K562 (cell line): ENCODE results near the gene SAMD4A. TPM values are rescaled to one million over a fixed set of nuclear protein-coding genes. Genes with fewer than 3 reads are reported as not detected.

Experiments
- BHLHE40 ChIP-seq: IDR thresholded peaks from 2 replicates; pipeline ENCODE4 v1.6.1; 2011; ENCODE audit warnings: low read length, improper control_type of control experiment
- CXXC5 ChIP-seq: fragments of 250-450 bp; sonication (Bioruptor Pico); IDR thresholded peaks from 2 replicates; pipeline ENCODE4 v1.8.0; 2022; ENCODE audit warnings: inconsistent platforms, mild to moderate bottlenecking, moderate library complexity
- ESRRA ChIP-seq: fragments of 450-650 bp; IDR thresholded peaks from 2 replicates; pipeline ENCODE4 v1.6.1; 2014; ENCODE audit warnings: low read depth, mild to moderate bottlenecking, moderate library complexity, borderline replicate concordance
- GABPA ChIP-seq: fragments of 200-800 bp; sonication (Bioruptor generic); conservative IDR thresholded peaks from 2 replicates; pipeline ENCODE4 v1.6.1; 2016; ENCODE audit warnings: low read depth, missing genetic modification characterization, missing compliant biosample characterization
- RBM14 ChIP-seq: fragments of 200-400 bp; formaldehyde crosslinking; IDR thresholded peaks from 2 replicates; pipeline ENCODE4 v1.6.1; 2018; ENCODE audit warnings: low read depth, mild to moderate bottlenecking, low read length, moderate library complexity, borderline replicate concordance; ENCODE audit not compliant: insufficient read depth
- ZKSCAN8 ChIP-seq: fragments of 200-800 bp; sonication (Bioruptor generic); IDR thresholded peaks from 2 replicates; pipeline ENCODE4 v1.6.1; 2016; ENCODE audit warnings: missing genetic modification characterization, missing compliant biosample characterization
- ZNF444 ChIP-seq: fragments of 250-450 bp; sonication (Bioruptor Pico); IDR thresholded peaks from 2 replicates; pipeline ENCODE4 v1.4.0; 2020; ENCODE audit warnings: mild to moderate bottlenecking, moderate library complexity
- ZNF699 ChIP-seq: fragments of 250-450 bp; sonication (Bioruptor Pico); IDR thresholded peaks from 2 replicates; pipeline ENCODE4 v1.8.0; 2021; ENCODE audit warnings: mild to moderate bottlenecking, moderate library complexity; ENCODE audit not compliant: insufficient replicate concordance
- polyA plus RNA-seq, 8 experiments: library from polyadenylated mRNA; depleted of rRNA in 4 of 8; stranded (reverse) in 5 of 8; unstranded in 3 of 8; fragments of >200 nt; fragmentation: Nextera tagmentation in 2 of 8; fragmentation: Illumina TruSeq in 1 of 8; extraction: Ambion mirVana in 2 of 8; extraction: Trizol in 1 of 8; gene quantifications; 2 replicates each; pipeline versions ENCODE4 v1.2.1 to v1.2.3, GENCODE V29; 2011 to 2014; ENCODE audit warnings: inconsistent platforms in 1 of 8, missing spikeins in 1 of 8
- total RNA-seq, 7 experiments: library from RNA; depleted of rRNA in 6 of 7; stranded (reverse); fragments of >200 nt in 6 of 7; fragmentation: Illumina TruSeq in 2 of 7; extraction: Trizol in 2 of 7; gene quantifications; 2 replicates each; pipeline versions ENCODE4 v1.2.1 to v1.2.3, GENCODE V29; 2011 to 2021; ENCODE audit warnings: low replicate concordance in 1 of 7
- TF ChIP-seq, protein P1 (sequence below): fragments of 450-650 bp; IDR thresholded peaks from 2 replicates; pipeline ENCODE4 v1.6.1; 2016; ENCODE audit warnings: mild to moderate bottlenecking
- TF ChIP-seq, protein P2 (sequence below), 2 experiments: IDR thresholded peaks in 1 of 2; conservative IDR thresholded peaks in 1 of 2; 2 replicates each; pipeline ENCODE4 v1.6.1; 2016; ENCODE audit warnings: low read depth in 2 of 2, mild to moderate bottlenecking in 1 of 2, missing compliant biosample characterization in 1 of 2, missing genetic modification characterization in 1 of 2, moderate library complexity in 1 of 2
- TF ChIP-seq, protein P3 (sequence below), 2 experiments: fragments of 450-650 bp in 1 of 2; sonication (generic) in 1 of 2; formaldehyde crosslinking in 1 of 2; IDR thresholded peaks in 1 of 2; conservative IDR thresholded peaks in 1 of 2; 2 replicates each; pipeline versions ENCODE4 v1.6.1 to v1.8.1; 2016 to 2023; ENCODE audit warnings: mild to moderate bottlenecking in 2 of 2, moderate library complexity in 2 of 2, inconsistent platforms in 1 of 2, missing genetic modification reagents in 1 of 2

The SAMD4A gene
- total and polyA plus RNA-seq, 9 of the 15 experiments (the other 6 are each of a cell fraction or from before 2014, with no cell fraction given), result 0.66 to 6.8 (median 3.3) TPM

DNA sequence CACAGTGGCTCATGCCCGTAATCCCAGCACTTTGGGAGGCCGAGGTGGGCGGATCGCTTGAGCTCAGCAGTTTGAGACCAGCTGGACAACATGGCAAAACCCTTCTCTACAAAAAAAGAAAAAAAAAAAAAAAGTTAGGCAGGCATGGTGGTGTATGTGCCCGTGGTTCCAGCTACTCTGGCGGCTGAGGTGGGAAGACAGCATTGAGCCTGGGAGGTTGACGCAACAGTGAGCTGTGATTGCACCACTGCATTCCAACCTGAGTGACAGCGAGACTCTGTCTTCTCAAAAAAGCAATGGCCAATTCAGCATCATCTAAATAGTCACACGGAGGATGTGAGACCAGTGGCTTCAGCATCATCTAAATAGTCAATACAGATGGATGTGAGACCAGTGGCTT is 10.4 kb upstream of the SAMD4A start (continued):
- no peak for TF ChIP-seq ESRRA
- no peak for TF ChIP-seq ZNF699
- no peak for TF ChIP-seq CXXC5 (CRISPR knock-in tag)
- no peak for TF ChIP-seq GABPA (tag)
- TF ChIP-seq RBM14, result no peak
- TF ChIP-seq, protein P1, sequence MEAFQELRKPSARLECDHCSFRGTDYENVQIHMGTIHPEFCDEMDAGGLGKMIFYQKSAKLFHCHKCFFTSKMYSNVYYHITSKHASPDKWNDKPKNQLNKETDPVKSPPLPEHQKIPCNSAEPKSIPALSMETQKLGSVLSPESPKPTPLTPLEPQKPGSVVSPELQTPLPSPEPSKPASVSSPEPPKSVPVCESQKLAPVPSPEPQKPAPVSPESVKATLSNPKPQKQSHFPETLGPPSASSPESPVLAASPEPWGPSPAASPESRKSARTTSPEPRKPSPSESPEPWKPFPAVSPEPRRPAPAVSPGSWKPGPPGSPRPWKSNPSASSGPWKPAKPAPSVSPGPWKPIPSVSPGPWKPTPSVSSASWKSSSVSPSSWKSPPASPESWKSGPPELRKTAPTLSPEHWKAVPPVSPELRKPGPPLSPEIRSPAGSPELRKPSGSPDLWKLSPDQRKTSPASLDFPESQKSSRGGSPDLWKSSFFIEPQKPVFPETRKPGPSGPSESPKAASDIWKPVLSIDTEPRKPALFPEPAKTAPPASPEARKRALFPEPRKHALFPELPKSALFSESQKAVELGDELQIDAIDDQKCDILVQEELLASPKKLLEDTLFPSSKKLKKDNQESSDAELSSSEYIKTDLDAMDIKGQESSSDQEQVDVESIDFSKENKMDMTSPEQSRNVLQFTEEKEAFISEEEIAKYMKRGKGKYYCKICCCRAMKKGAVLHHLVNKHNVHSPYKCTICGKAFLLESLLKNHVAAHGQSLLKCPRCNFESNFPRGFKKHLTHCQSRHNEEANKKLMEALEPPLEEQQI, result no peak
- TF ChIP-seq BHLHE40, result no peak
- no peak for TF ChIP-seq ZKSCAN8 (CRISPR knock-in tag)
- TF ChIP-seq, protein P2, sequence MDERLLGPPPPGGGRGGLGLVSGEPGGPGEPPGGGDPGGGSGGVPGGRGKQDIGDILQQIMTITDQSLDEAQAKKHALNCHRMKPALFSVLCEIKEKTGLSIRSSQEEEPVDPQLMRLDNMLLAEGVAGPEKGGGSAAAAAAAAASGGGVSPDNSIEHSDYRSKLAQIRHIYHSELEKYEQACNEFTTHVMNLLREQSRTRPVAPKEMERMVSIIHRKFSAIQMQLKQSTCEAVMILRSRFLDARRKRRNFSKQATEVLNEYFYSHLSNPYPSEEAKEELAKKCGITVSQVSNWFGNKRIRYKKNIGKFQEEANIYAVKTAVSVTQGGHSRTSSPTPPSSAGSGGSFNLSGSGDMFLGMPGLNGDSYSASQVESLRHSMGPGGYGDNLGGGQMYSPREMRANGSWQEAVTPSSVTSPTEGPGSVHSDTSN (CRISPR knock-in tag; IDR thresholded peaks at IDR 0.05; ENCODE audit: low read depth), result peak; percentile 54; the same call in 1 of the 2 replicates
- TF ChIP-seq, protein P2 (tag; conservative IDR thresholded peaks at IDR 0.05; ENCODE audit: low read depth), result peak; percentile 45; the same call in 1 of the 2 replicates
- TF ChIP-seq, protein P3, sequence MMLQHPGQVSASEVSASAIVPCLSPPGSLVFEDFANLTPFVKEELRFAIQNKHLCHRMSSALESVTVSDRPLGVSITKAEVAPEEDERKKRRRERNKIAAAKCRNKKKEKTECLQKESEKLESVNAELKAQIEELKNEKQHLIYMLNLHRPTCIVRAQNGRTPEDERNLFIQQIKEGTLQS (IDR thresholded peaks at IDR 0.05), result peak; percentile 81
- TF ChIP-seq, protein P3 (CRISPR knock-in tag; conservative IDR thresholded peaks at IDR 0.05), result no peak
- TF ChIP-seq ZNF444 (CRISPR knock-in tag), result no peak
